ENCODE results near the gene MACROH2A2.

DNA sequence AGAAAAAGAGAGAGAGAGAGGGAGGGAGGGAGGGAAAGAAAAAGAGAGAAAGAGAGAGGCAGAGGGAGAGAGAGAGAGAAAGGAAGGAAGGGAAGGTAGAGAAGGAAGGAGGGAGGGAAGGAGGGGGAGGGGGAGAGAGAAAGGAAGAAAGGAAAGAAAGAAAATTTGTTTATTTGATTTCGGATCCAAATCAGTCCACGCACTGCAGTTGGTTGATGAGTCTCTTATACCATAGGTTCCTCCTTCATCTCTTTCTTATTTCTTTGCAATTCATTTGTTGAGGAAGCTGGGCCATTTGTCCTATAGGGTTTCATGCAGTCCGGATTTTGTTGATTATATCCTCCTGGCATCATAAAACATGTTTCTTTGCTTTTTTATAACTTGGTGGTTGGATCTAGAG, 45.6 kb downstream of the MACROH2A2 start:
- TF ChIP-seq, protein P1, sequence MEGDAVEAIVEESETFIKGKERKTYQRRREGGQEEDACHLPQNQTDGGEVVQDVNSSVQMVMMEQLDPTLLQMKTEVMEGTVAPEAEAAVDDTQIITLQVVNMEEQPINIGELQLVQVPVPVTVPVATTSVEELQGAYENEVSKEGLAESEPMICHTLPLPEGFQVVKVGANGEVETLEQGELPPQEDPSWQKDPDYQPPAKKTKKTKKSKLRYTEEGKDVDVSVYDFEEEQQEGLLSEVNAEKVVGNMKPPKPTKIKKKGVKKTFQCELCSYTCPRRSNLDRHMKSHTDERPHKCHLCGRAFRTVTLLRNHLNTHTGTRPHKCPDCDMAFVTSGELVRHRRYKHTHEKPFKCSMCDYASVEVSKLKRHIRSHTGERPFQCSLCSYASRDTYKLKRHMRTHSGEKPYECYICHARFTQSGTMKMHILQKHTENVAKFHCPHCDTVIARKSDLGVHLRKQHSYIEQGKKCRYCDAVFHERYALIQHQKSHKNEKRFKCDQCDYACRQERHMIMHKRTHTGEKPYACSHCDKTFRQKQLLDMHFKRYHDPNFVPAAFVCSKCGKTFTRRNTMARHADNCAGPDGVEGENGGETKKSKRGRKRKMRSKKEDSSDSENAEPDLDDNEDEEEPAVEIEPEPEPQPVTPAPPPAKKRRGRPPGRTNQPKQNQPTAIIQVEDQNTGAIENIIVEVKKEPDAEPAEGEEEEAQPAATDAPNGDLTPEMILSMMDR (IDR thresholded peaks at IDR 0.05; ENCODE audit: insufficient read depth, low read depth, low read length) = no peak
- no peak for TF ChIP-seq EZH2 (IDR thresholded peaks at IDR 0.05; ENCODE audit: insufficient read depth, low read length)

Data from astrocyte (in vitro differentiated cells and primary cell).